Hippocampal formation (tissue), 2 donors: Measurements from ENCODE around the gene EPN3.

ENCODE experiments used
- DNase-seq, 2 donors: peaks; one replicate each; lab custom pipeline; 2025; lab: John Stamatoyannopoulos, UW

The EPN3 gene

DNA sequence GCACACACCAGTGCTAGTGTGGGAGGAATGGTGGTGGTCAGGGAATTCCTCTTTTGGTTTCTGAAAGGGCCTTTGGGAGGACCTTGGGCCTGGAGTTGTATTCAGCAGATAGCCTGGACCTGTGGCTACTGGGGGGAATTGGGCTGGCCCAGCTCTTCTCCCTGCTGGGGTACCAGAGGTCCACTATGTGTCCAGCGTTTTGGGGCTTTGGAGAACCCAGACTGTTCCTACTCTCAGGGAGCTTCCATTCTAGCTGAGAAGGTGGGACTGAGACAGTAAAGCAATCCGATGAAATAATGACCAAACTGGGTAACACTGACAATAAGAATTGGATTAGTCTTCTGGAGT, 2.4 kb downstream of the EPN3 start:
- DNase-seq: no peak

DNA sequence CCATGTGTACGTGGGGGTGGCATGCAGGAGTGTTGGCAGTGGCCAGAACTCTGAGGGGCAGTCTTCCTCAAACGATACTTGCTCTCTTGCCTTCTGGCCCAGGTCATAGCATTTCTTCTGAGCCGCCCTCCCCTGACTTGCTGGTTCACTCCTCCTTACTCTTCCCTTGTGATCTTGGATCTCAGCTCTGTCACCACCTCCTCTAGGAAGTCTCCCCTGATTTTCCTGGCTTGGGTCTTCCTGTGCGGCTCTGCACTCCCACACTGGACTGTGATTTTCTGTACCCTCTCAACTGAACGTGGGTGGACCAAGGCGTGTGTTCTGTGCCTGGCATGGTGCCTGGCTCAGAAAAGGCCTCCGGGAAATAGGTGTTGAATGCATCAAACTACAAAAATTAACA, 2.9 kb downstream of the EPN3 start:
- no peak for DNase-seq

DNA sequence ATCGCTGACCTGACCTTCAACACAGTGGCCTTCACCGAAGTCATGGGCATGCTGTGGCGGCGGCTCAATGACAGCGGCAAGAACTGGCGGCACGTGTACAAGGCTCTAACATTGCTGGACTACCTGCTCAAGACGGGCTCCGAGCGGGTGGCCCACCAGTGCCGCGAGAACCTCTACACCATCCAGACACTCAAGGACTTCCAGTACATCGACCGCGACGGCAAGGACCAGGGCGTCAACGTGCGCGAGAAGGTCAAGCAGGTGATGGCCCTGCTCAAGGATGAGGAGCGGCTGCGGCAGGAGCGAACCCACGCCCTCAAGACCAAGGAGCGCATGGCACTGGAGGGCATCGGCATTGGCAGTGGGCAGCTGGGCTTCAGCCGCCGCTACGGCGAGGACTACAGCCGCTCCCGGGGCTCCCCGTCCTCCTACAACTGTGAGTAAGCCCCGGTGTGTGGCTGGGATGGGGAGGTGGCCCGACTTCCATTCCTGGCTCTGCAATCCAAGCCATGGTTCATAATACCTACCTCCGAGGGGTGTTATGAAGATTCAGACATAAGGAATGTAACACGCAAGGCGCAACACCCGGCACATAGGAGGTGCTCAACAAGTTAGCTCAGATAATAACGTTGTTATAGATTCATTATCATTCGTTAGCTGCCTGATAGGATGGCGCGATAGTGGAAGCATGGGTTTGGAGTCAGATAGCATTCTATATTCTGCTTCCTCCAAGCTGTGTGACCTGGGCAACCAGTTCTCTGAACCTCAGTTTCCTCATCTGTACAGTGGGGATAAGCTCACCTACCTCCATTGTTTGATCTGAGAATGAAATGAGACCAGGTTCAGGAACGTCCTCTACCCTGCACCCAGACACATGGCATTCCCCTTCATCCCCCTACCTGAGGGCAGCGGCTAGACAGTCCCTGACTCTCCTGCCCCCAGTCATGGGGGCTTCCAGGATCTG, 4.4 kb downstream of the EPN3 start:
- no peak for DNase-seq

GRCh38 chr17:50537721-50538548, 5.4 kb downstream of the EPN3 start:
- no peak for DNase-seq

GRCh38 chr17:50538549-50539410, 6.2 kb downstream of the EPN3 start:
- DNase-seq: no peak

DNA sequence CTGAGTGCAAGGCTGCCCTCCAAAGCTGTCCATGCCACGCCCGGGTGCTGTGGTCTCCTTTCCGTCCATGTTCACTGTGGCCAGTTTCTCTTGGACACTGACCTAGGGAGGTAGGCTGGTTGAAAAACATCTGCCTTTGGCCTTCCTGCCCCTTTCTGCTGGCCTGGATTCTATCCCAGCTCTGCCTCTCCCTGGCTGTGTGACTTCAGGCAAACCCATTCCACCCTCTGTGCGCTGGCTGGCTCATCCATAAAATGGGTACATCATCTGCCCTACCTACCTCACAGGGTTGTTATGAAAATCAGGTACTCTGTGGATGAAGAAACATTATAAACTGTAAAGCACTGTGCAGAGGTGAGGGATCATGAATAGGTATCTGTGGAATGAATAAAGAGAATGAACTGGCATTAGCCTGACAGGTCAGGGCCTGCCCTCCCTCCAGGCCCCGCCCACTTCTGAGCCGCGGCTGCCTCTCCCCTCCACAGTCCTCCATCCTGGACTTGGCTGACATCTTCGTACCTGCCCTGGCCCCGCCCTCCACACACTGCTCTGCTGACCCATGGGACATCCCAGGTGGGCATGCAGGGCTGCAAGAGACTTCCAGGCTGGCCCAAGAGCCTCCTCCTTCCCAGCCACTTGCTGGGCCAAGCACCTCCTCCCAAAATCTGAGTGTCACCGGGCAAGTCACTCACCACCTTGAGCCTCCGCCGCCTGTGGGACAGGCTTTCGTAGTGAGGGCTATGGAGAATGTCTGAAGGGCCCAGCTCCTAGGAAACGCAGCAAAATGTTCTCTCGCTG, 7.4 kb downstream of the EPN3 start:
- DNase-seq: no peak

- no peak for DNase-seq
Observed at GRCh38 chr17:50540560-50541401, 8.2 kb downstream of the EPN3 start.

- DNase-seq: peak in 1 of 2 donors; percentile 32
Observed at GRCh38 chr17:50541402-50541715, 8.8 kb downstream of the EPN3 start.

DNA sequence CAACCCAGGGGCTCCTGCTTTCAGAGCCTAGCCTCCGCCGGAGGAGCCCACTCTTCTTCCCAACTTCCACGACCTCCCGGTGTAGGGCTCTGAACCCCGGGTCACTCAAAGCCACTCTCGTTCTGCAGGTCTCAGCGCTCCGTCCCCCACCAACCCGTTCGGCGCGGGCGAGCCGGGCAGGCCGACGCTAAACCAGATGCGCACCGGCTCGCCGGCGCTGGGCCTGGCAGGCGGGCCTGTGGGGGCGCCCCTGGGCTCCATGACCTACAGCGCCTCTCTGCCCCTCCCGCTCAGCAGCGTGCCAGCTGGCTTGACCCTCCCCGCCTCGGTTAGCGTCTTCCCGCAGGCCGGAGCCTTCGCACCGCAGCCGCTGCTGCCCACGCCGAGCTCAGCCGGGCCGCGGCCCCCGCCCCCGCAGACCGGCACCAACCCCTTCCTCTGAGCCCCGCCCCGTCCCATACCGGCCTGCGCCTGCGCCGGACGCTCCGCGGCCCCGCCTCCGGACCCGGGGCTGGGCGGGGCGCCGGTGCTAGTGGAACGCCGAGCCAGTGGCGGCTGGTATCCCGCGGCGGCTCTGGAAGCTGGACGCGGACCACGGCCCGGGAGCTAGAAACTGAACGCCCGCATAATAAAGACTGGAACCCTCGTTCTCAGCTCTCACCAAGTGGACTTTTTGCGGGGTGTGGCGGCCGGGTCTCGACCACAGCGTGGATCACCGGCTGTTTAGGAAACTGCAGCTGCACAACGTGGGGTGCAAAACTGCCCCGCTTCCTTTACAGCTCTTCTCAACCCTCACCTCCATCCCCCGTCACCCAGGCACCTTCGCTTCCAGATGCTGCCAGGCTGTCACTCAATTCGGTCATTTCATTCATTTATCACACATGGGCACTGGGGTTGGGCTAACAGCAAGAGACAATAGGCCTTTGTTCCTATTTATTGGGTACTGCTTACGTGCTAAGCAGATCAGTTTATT, 9.5 kb downstream of the EPN3 start:
- DNase-seq: peak; percentile 68 to 84

GRCh38 chr17:50542795-50543774, 10.6 kb downstream of the EPN3 start:
- no peak for DNase-seq

DNA sequence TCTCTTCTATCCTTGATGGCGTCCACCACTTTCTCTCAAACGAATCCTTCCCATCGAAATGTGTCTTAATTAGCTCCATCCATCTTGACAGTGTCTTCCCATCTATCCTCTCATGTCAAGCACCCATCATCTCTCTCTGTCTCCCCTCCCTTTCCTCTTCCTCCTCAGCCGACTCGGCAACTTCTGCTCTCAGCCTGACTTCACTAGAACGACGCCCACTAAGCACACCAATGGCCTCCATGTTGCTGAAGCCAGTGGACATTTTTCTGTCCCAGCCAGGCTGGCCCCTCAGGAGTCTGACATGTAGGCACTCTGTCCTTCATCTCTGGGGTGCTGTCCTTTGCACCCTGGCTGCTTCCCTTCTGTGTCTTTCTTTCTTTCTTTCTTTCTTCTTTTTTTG, 12.0 kb downstream of the EPN3 start:
- DNase-seq: no peak

GRCh38 chr17:50545311-50545710, 12.8 kb downstream of the EPN3 start:
- DNase-seq: no peak

DNA sequence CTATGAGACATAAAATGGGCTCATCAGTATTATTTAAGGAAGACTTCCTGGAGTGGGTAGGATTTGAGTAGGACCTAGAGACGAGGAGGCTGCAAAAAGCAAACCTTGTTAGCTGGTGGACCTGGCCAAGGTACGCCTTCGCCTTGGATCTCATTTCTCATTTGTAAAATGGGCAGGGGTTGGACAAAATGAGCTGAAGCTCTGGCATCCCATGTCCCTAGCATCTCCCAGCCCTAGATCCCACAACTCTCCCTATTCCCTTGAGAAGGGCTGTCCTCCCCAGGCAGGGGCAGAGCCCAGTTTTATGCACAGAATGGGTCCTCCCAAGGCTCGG, 14.1 kb downstream of the EPN3 start:
- DNase-seq: no peak

GRCh38 chr17:50547035-50547735, 14.7 kb downstream of the EPN3 start, which contains the start of gene SPATA20:
Gene SPATA20, plus strand, starts transcription at chr17:50547174. Its CDS starts 35 bp downstream, at chr17:50547209.
- DNase-seq: peak; percentile 57 to 66

DNA sequence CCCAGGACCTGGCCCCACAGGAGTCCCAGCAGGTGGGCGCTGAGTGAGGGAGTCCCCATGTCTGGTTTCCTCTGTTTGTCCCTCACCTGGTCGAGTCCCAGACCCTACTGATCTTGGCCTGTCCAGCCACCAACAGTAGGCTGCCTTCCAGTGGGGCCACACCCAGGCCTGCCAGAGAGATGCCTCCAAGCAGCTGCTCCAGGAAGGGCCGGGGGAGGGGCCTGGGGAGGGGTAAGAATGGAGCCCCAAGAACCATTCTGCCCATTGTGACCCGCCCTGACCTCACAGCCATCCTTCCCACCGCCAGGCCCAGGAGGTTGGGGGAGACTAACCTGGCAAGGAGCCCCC, 15.2 kb downstream of the EPN3 start:
- no peak for DNase-seq

DNA sequence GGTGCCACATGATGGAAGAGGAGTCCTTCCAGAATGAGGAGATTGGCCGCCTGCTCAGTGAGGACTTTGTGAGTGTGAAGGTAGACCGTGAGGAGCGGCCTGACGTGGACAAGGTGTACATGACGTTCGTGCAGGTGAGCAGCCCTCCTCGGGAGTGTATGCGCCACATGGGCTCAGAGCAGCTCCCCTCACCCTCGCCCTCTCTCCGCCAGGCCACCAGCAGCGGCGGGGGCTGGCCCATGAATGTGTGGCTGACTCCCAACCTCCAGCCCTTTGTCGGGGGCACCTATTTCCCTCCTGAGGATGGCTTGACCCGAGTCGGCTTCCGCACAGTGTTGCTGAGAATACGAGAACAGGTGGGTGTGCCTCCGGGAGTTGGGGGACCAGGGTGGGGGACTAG, 16.3 kb downstream of the EPN3 start:
- no peak for DNase-seq

- DNase-seq: no peak
Observed at GRCh38 chr17:50549256-50549941, 16.9 kb downstream of the EPN3 start.
